COLO829 (cell line): ENCODE measurements around the gene TMEM141.
A peak's percentile ranks its signal among the peaks of the same experiment; 100 is the strongest.
"Not testable (repeated sequence)": the region's sequence is repeated elsewhere in the genome, so short reads cannot be mapped to it uniquely, and the experiment has no call there.

Source experiments
- DNase-seq: peaks from one replicate; pipeline ENCODE4 v3.0.0; 2012; ENCODE audit warnings: low spot score

Gene TMEM141

GRCh38 chr9:136833381-136834048 is 42.4 kb downstream of the TMEM141 start:
- not testable (repeated sequence) for DNase-seq

DNA sequence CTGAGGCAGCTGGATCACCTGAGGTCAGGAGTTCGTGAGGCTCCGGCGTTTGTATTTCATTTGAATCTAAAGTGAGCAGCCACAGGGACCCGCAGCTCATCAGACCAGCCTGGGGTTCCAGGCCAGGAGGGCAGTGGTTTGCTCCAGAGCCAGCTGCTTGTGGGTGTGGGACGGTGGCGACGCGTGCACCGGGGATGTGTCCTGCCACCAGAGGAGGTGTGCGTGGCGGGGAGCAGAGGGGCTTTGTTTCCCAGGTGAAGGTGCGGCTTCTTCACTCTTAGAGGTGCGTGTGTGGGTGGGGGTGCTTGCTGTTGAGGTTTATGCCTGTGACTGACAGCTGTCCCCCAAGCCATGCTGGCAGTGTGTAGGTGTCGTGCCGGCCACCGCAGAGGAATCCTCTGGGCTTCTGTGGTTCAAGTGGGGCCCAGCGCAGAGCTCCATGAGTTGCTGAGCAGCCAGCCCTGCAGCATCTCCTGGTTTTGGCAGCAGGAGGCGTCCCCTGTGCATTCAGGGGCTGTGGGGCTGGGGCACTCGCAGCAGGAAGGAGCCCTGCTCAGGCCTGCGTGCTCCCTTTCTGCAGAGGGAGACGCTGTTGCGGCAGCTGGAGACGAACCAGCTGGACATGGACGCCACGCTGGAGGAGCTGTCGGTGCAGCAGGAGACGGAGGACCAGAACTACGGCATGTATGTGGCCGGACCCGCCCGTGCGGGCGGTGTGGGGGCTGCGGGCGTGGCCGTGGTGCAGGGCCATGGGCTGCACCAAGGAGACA is 44.2 kb downstream of the TMEM141 start:
- DNase-seq, result no peak

GRCh38 chr9:136835932-136836904 is 45.1 kb downstream of the TMEM141 start:
- DNase-seq, result no peak

DNA sequence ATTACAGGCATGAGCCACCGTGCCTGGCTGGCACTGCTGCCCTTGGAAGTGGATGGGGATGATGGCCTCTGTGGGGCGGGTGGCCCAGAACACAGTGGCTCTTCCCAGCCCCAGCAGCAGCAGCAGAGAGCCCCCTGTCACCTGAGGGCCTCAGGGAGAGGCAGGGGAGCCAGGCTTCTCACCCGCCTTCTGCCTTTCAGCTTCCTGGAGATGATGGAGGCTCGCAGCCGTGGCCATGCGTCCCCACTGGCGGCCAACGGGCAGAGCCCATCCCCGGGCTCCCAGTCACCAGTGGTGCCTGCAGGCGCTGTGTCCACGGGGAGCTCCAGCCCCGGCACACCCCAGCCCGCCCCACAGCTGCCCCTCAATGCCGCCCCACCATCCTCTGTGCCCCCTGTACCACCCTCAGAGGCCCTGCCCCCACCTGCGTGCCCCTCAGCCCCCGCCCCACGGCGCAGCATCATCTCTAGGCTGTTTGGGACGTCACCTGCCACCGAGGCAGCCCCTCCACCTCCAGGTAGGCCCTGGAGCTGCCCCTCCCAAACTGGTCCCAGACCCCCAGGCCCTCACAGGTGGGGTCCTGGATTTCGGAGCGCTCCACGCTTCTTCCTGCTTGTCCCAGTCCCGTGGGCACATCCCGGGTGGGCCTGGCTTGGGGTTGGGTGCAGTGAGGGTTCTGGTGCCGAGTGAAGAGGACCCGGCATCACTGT is 46.2 kb downstream of the TMEM141 start:
- DNase-seq, result no peak

GRCh38 chr9:136837856-136838277 is 46.7 kb downstream of the TMEM141 start:
- not testable (repeated sequence) for DNase-seq

DNA sequence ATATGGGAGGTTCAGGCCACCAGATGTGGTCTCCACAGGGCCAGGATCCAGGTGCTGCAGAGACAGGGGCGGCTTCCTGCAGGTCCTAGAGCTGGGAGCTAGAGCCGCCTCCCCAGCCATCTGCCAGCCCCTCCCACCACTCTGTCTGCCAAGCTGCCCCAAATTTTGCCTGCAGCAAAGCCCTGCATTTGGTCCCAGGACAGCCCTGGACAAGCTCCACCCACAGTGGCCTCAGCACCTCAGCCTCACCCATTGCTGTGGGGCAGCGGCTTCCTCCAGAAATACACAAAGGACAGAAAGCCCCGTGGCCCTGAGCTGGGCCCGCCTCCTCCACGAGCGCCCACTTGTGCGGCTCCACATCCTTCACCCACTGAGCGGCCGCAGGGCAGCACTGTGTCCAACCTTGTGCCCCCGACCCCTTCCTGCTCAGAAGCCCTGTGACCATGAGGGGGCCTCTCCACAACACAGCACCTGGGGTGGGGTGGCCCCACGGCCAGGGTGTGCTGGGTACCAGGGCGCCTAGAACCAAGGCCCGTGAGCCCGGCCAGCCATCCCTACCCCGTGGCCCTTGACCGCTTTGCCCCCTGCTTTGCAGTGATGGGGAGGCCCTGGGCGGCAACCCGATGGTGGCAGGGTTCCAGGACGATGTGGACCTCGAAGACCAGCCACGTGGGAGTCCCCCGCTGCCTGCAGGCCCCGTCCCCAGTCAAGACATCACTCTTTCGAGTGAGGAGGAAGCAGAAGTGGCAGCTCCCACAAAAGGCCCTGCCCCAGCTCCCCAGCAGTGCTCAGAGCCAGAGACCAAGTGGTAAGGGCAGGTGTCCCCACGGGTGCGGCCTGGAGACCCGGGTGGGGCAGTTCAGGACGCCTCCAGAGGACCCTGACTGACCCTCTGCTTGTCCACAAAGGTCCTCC is 47.4 kb downstream of the TMEM141 start:
- DNase-seq, result no peak

GRCh38 chr9:136839229-136840139 is 48.3 kb downstream of the TMEM141 start:
- no peak for DNase-seq

DNA sequence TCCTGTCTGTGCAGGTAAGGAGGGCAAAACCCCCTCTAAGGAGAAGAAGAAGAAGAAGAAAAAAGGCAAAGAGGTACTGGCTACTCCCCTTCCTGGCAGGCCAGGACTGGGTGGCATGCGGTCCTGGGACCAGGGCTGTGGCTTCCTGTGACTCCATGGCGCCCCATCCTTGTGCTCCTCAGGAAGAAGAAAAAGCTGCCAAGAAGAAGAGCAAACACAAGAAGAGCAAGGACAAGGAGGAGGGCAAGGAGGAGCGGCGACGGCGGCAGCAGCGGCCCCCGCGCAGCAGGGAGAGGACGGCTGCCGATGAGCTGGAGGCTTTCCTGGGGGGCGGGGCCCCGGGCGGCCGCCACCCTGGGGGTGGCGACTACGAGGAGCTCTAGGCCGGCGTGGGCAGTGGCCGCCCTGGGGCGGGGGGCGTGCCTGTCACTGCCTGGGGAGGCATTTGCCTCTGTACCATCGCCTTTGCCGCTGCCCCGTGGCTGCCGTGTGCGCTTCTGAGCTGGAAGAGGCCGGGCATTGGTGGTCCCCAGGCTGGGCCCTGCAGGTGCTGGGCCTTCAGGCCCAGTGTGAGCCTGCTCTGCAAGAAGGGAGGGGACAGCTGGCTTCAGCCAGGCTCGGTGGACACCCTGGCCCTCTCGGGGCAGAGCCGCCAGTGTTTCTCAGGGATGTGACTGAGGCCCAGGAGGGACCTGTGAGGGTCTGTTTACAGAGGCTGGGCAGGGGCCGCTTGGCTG is 49.2 kb downstream of the TMEM141 start:
- no peak for DNase-seq

DNA sequence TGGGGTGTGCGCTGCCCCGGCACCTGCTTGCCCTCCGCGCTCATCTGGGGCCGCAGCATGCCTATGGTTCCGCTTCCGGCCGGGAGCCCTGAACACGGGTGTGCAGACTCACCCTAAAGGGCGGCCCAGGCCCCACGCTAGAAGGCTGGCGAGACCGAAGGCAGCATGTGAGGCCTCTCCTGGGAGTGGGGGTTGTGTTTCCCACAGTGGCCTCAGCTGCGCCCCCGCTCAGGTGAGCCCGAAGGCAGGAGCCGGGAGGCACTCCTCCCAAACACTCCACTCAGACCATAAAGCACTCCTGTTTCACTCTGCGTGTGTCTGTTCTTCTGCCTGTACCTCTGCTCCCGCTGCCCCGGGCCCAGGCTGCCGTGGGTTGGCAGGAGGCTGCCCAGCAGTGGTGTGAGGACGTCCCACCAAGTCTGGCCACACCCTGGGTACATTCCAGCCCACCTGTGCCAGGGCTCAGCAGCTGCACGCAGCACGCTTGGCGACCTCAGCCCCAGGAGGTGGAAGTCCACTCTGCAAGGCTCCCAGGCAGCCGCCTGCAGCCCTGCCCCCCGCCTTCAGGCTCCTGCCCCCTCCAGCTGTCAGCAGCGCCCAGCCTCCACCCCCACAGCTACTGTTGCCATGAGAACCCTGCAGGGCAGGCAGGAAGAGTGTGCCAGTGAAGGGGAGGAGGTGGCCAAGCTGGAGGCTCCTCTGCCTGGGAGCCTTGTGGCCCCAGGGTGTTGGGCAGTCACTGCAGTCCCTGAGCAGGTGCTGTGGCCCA is 49.9 kb downstream of the TMEM141 start:
- DNase-seq, result peak; percentile 23

GRCh38 chr9:136841646-136842379 is 50.7 kb downstream of the TMEM141 start:
- DNase-seq, result not testable (repeated sequence)

DNA sequence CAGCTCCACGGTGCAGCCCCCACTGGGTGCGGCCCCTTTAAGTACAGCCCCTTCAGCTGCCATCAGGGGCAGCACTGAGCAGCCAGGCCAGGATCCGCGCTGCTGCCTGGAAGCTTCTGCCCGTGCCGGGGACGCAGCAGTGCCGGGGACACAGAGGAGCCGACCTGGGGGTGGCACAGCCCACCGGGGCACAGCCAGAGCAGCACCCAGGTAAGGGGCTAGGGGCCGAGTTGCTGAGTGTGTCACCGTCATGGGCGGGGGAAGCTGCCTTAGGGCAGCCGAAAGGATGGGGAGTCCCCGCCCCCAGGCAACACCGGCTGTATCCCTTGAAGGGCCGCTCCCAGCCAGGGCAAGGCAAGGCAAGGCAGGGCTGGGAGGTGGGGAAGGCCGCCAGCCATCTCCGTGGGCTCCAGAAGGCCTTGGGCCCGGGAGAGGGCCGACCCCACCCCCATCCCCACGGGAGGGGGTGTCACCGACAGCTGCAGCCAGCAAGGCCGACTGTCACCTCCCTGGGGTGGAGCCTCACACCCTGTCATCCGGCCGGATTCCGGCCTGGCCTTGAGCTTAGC is 51.3 kb downstream of the TMEM141 start, which contains the start of gene AJM1:
Gene AJM1, plus strand, starts transcription at position 99 of the 569 bp plus-strand sequence. CDS start 1,937 bp downstream, outside the sequence.
- peak; percentile 62 for DNase-seq
